ENCODE results near the gene JUP. TPM values are rescaled to one million over a fixed set of nuclear protein-coding genes. Genes with fewer than 3 reads are reported as not detected.

JUP gene
- total and polyA plus RNA-seq, 4 donors = 39.1 to 56.0 (median 44.2) TPM

DNA sequence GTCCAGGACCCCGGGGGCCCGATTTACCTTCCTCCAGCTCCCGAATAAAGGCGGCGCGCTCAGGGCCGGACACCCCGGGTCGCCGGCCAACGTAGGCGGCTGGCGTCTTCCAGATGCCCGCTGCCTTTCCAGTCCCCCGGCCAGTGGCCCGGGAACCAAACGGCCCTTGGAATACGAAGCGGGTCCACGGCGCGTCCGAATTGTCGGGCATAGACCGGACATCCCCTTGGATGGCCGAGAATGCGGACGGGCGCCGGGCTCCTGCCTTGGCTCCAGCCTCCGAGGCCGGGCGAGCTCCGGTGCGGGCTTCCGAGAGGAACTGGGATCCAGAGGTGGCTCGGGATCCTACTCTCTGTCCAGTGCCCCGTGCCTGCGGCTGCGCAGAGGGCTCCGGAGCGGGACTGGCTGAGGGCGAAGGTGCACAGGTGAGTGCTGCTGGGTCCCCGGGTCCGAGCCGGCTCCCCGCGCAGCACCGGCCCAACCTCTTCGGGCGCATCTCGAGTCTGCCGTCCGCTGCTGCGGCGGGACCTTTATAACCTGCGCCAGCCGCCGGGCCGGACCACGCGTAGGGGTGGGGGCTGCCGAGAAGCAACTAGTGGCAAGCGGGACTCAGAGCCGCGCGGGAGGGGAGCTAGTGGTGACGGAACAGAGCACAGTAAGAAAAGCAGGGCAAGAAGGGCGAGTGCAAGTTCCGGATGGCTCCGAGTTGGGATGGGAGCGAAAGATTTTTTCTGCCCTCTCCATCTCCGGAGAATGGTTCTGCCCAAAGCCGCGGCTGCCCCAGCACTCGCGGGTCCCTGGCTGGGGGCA, 52.2 kb downstream of the JUP start, which contains the start of gene HAP1:
HAP1 (minus strand) TSS at position 505 of the 810 bp plus-strand sequence; CDS start at position 496, 9 bp downstream.
- no peak for DNase-seq (ENCODE audit: low spot score)
- H3K27me3 ChIP-seq (ENCODE audit: control insufficient read depth in 4 of 4, insufficient read depth in 4 of 4, low read length in 3 of 4) = peaks cover 0 to 5% (median 0%) of the 10 kb centered on the region in 4 donors

More for the DNA sequence above, 52.2 kb downstream of the JUP start, which contains the start of gene HAP1:
- Histone ChIP-seq H3K9ac (ENCODE audit: low read depth in 1 of 2, low read length in 2 of 2) (no peak within 1 kb of the TSS), H3K27ac (ENCODE audit: low read depth in 1 of 2, low read length in 2 of 2) (no peak within 1 kb of the TSS), H3K4me3 (ENCODE audit: low read depth in 1 of 3, low read length in 3 of 3) (peak within 1 kb of the TSS in 2 of 3 donors; percentile 30 to 38), H3K9me3 (ENCODE audit: control insufficient read depth in 4 of 4, low read length in 3 of 4) (no peaks in the 10 kb centered on the region), H3K36me3 (ENCODE audit: control insufficient read depth in 4 of 4, insufficient read depth in 3 of 4, low read depth in 1 of 4, low read length in 3 of 4) (no peaks in the 10 kb centered on the region), H3K4me1 (ENCODE audit: control insufficient read depth in 4 of 4, insufficient read depth in 4 of 4, low read length in 3 of 4) (peaks cover 4 to 16% (median 9%) of the 10 kb centered on the region in 4 donors)
- TF ChIP-seq HNF4A (conservative IDR thresholded peaks at IDR 0.05) (no peak), TAF1 (conservative IDR thresholded peaks at IDR 0.05) (no peak), FOXA1 (IDR thresholded peaks at IDR 0.05) (no peak), GABPA (IDR thresholded peaks at IDR 0.05 in 1 of 2, conservative IDR thresholded peaks at IDR 0.05 in 1 of 2) (no peak), JUND (IDR thresholded peaks at IDR 0.05) (no peak), RAD21 (IDR thresholded peaks at IDR 0.05) (no peak), YY1 (IDR thresholded peaks at IDR 0.05) (no peak), NR2F2 (IDR thresholded peaks at IDR 0.05) (no peak)
- TF ChIP-seq, protein P1, sequence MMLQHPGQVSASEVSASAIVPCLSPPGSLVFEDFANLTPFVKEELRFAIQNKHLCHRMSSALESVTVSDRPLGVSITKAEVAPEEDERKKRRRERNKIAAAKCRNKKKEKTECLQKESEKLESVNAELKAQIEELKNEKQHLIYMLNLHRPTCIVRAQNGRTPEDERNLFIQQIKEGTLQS (IDR thresholded peaks at IDR 0.05) = no peak
- TF ChIP-seq, protein P2, sequence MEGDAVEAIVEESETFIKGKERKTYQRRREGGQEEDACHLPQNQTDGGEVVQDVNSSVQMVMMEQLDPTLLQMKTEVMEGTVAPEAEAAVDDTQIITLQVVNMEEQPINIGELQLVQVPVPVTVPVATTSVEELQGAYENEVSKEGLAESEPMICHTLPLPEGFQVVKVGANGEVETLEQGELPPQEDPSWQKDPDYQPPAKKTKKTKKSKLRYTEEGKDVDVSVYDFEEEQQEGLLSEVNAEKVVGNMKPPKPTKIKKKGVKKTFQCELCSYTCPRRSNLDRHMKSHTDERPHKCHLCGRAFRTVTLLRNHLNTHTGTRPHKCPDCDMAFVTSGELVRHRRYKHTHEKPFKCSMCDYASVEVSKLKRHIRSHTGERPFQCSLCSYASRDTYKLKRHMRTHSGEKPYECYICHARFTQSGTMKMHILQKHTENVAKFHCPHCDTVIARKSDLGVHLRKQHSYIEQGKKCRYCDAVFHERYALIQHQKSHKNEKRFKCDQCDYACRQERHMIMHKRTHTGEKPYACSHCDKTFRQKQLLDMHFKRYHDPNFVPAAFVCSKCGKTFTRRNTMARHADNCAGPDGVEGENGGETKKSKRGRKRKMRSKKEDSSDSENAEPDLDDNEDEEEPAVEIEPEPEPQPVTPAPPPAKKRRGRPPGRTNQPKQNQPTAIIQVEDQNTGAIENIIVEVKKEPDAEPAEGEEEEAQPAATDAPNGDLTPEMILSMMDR (IDR thresholded peaks at IDR 0.05; ENCODE audit: low read depth, low read length, missing input control) = no peak
- TF ChIP-seq, protein P3, sequence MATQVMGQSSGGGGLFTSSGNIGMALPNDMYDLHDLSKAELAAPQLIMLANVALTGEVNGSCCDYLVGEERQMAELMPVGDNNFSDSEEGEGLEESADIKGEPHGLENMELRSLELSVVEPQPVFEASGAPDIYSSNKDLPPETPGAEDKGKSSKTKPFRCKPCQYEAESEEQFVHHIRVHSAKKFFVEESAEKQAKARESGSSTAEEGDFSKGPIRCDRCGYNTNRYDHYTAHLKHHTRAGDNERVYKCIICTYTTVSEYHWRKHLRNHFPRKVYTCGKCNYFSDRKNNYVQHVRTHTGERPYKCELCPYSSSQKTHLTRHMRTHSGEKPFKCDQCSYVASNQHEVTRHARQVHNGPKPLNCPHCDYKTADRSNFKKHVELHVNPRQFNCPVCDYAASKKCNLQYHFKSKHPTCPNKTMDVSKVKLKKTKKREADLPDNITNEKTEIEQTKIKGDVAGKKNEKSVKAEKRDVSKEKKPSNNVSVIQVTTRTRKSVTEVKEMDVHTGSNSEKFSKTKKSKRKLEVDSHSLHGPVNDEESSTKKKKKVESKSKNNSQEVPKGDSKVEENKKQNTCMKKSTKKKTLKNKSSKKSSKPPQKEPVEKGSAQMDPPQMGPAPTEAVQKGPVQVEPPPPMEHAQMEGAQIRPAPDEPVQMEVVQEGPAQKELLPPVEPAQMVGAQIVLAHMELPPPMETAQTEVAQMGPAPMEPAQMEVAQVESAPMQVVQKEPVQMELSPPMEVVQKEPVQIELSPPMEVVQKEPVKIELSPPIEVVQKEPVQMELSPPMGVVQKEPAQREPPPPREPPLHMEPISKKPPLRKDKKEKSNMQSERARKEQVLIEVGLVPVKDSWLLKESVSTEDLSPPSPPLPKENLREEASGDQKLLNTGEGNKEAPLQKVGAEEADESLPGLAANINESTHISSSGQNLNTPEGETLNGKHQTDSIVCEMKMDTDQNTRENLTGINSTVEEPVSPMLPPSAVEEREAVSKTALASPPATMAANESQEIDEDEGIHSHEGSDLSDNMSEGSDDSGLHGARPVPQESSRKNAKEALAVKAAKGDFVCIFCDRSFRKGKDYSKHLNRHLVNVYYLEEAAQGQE (IDR thresholded peaks at IDR 0.05) = no peak
- TF ChIP-seq, protein P4, sequence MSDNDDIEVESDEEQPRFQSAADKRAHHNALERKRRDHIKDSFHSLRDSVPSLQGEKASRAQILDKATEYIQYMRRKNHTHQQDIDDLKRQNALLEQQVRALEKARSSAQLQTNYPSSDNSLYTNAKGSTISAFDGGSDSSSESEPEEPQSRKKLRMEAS (IDR thresholded peaks at IDR 0.05) = no peak
- TF ChIP-seq, protein P5, sequence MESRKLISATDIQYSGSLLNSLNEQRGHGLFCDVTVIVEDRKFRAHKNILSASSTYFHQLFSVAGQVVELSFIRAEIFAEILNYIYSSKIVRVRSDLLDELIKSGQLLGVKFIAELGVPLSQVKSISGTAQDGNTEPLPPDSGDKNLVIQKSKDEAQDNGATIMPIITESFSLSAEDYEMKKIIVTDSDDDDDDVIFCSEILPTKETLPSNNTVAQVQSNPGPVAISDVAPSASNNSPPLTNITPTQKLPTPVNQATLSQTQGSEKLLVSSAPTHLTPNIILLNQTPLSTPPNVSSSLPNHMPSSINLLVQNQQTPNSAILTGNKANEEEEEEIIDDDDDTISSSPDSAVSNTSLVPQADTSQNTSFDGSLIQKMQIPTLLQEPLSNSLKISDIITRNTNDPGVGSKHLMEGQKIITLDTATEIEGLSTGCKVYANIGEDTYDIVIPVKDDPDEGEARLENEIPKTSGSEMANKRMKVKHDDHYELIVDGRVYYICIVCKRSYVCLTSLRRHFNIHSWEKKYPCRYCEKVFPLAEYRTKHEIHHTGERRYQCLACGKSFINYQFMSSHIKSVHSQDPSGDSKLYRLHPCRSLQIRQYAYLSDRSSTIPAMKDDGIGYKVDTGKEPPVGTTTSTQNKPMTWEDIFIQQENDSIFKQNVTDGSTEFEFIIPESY (IDR thresholded peaks at IDR 0.05) = no peak
- 2% methylated on average over 77 of the region's 77 CpGs for WGBS
